NK-92 treated with Interleukin-12 subunit alpha and Interleukin-12 subunit beta, amount 100 ng/mL, for 24 hours (cell line): Measurements from ENCODE around the gene STT3B.

Source experiments
- DNase-seq: peaks from one replicate; lab custom pipeline; 2025; lab: John Stamatoyannopoulos, UW

STT3B gene

GRCh38 chr3:31552103-31552502, 19.4 kb downstream of the STT3B start:
- DNase-seq, result no peak

GRCh38 chr3:31553258-31553657, 20.5 kb downstream of the STT3B start:
- DNase-seq, result no peak

- no peak for DNase-seq
Measured at GRCh38 chr3:31555204-31555603, 22.5 kb downstream of the STT3B start.

GRCh38 chr3:31559872-31560534, 27.3 kb downstream of the STT3B start:
- no peak for DNase-seq

- no peak for DNase-seq
Measured at GRCh38 chr3:31561891-31562290, 29.2 kb downstream of the STT3B start.

GRCh38 chr3:31562525-31562924, 29.8 kb downstream of the STT3B start:
- DNase-seq, result no peak

- DNase-seq, result no peak
Measured at GRCh38 chr3:31565288-31565687, 32.6 kb downstream of the STT3B start.

GRCh38 chr3:31567036-31567435, 34.3 kb downstream of the STT3B start:
- no peak for DNase-seq

- no peak for DNase-seq
Measured at GRCh38 chr3:31568649-31569048, 35.9 kb downstream of the STT3B start.

GRCh38 chr3:31571325-31571724, 38.6 kb downstream of the STT3B start:
- DNase-seq, result no peak

- DNase-seq, result no peak
Measured at GRCh38 chr3:31572236-31573004, 39.7 kb downstream of the STT3B start.

- DNase-seq, result no peak
Measured at GRCh38 chr3:31573036-31573779, 40.5 kb downstream of the STT3B start.

- no peak for DNase-seq
Measured at GRCh38 chr3:31575448-31575847, 42.7 kb downstream of the STT3B start.

GRCh38 chr3:31576521-31576920, 43.8 kb downstream of the STT3B start:
- DNase-seq, result no peak

GRCh38 chr3:31577232-31577631, 44.5 kb downstream of the STT3B start:
- DNase-seq, result no peak

GRCh38 chr3:31579828-31580227, 47.1 kb downstream of the STT3B start:
- no peak for DNase-seq

- no peak for DNase-seq
Measured at GRCh38 chr3:31580645-31581044, 47.9 kb downstream of the STT3B start.

- DNase-seq, result no peak
Measured at GRCh38 chr3:31581660-31582059, 48.9 kb downstream of the STT3B start.

GRCh38 chr3:31589228-31589627, 56.5 kb downstream of the STT3B start:
- no peak for DNase-seq

GRCh38 chr3:31590650-31591049, 57.9 kb downstream of the STT3B start:
- DNase-seq, result no peak

GRCh38 chr3:31592764-31593163, 60.0 kb downstream of the STT3B start:
- DNase-seq, result no peak

- no peak for DNase-seq
Measured at GRCh38 chr3:31596176-31596575, 63.5 kb downstream of the STT3B start.

GRCh38 chr3:31600431-31600830, 67.7 kb downstream of the STT3B start:
- no peak for DNase-seq
